H1 (cell line): ENCODE data around the gene HSD17B1. TPM values are rescaled to one million over a fixed set of nuclear protein-coding genes. Genes with fewer than 3 reads are reported as not detected.

Source experiments
- CBX8 ChIP-seq: fragments of 300-800, 300-1000 bp; sonication (generic); IDR thresholded peaks from 2 replicates; pipeline ENCODE4 v1.7.1; 2016; ENCODE audit warnings: low read depth, low read length, borderline replicate concordance
- CHD2 ChIP-seq: IDR thresholded peaks from 2 replicates; pipeline ENCODE4 v1.6.1; 2012; ENCODE audit warnings: low read length, improper control_type of control experiment
- CTBP2 ChIP-seq: IDR thresholded peaks from 2 replicates; pipeline ENCODE4 v1.7.0; 2011; ENCODE audit warnings: borderline replicate concordance, mild to moderate bottlenecking, moderate library complexity, mixed read lengths, low read length; ENCODE audit not compliant: insufficient read depth, insufficient read length
- FOSL1 ChIP-seq: IDR thresholded peaks from 2 replicates; pipeline ENCODE4 v1.6.1; 2011; ENCODE audit warnings: mild to moderate bottlenecking, low read depth, low read length, moderate library complexity; ENCODE audit not compliant: insufficient read depth
- GABPA ChIP-seq: IDR thresholded peaks from 2 replicates; pipeline ENCODE4 v1.6.1; 2011; ENCODE audit warnings: mild to moderate bottlenecking, low read length, moderate library complexity, borderline replicate concordance; ENCODE audit not compliant: insufficient read depth
- GTF2F1 ChIP-seq: IDR thresholded peaks from 2 replicates; pipeline ENCODE4 v1.6.1; 2012; ENCODE audit warnings: low read depth, low read length, improper control_type of control experiment, borderline replicate concordance
- HDAC2 ChIP-seq, 2 experiments: fragments of 300-600 bp in 1 of 2; sonication (generic) in 1 of 2; IDR thresholded peaks; 2 replicates each; pipeline ENCODE4 v1.6.1; 2011 to 2012; ENCODE audit warnings: low read depth in 2 of 2, low read length in 2 of 2, mild to moderate bottlenecking in 2 of 2, moderate library complexity in 2 of 2, borderline replicate concordance in 1 of 2, inconsistent platforms in 1 of 2
- JUN ChIP-seq: IDR thresholded peaks from 2 replicates; pipeline ENCODE4 v1.6.1; 2011; ENCODE audit warnings: low read depth, mild to moderate bottlenecking, improper control_type of control experiment, low read length
- KDM4A ChIP-seq: IDR thresholded peaks from one replicate; pipeline ENCODE4 v1.7.1; 2012; ENCODE audit warnings: low read depth, mild to moderate bottlenecking, moderate library complexity, low read length, inconsistent platforms; ENCODE audit not compliant: severe bottlenecking
- MAFK ChIP-seq: IDR thresholded peaks from 2 replicates; pipeline ENCODE4 v1.6.1; 2012; ENCODE audit warnings: low read depth, mild to moderate bottlenecking, improper control_type of control experiment, low read length
- PHF8 ChIP-seq: fragments of 200-600 bp; sonication (generic); conservative IDR thresholded peaks from 2 replicates; pipeline ENCODE4 v1.7.1; 2012; ENCODE audit warnings: low read depth, mild to moderate bottlenecking, inconsistent platforms, low read length, moderate library complexity
- POLR2A ChIP-seq, 2 experiments: IDR thresholded peaks; 1 replicate in 1 of 2; 2 replicates in 1 of 2; pipeline ENCODE4 v1.6.1; 2011; ENCODE audit warnings: low read depth in 2 of 2, low read length in 2 of 2, mild to moderate bottlenecking in 2 of 2; ENCODE audit errors: control extremely low read depth in 1 of 2
- RBBP5 ChIP-seq: IDR thresholded peaks from 2 replicates; pipeline ENCODE4 v1.7.1; 2012; ENCODE audit warnings: low read depth, mild to moderate bottlenecking, inconsistent platforms, low read length, moderate library complexity, borderline replicate concordance
- RNF2 ChIP-seq: fragments of 200-900, 300-1000 bp; sonication (generic); IDR thresholded peaks from 2 replicates; pipeline ENCODE4 v1.7.1; 2016; ENCODE audit warnings: borderline replicate concordance, low read depth, mild to moderate bottlenecking, antibody characterized with exemption, low read length; ENCODE audit not compliant: poor library complexity, severe bottlenecking; ENCODE audit errors: missing control alignments
- SIN3A ChIP-seq, 2 experiments: IDR thresholded peaks in 1 of 2; conservative IDR thresholded peaks in 1 of 2; 2 replicates each; pipeline ENCODE4 v1.6.1; 2011 to 2012; ENCODE audit warnings: low read length in 2 of 2, improper control_type of control experiment in 1 of 2, low read depth in 1 of 2, mild to moderate bottlenecking in 1 of 2
- SIRT6 ChIP-seq: IDR thresholded peaks from one replicate; pipeline ENCODE4 v1.7.1; 2012; ENCODE audit warnings: low read length, inconsistent platforms
- SP2 ChIP-seq: IDR thresholded peaks from 2 replicates; pipeline ENCODE4 v1.6.1; 2012; ENCODE audit warnings: mild to moderate bottlenecking, low read length, inconsistent platforms
- TAF1 ChIP-seq: IDR thresholded peaks from 2 replicates; pipeline ENCODE4 v1.6.1; 2011; ENCODE audit warnings: mild to moderate bottlenecking, low read depth, low read length
- TBP ChIP-seq: IDR thresholded peaks from 2 replicates; pipeline ENCODE4 v1.6.1; 2011; ENCODE audit warnings: low read depth, low read length, improper control_type of control experiment
- TEAD4 ChIP-seq: IDR thresholded peaks from 2 replicates; pipeline ENCODE4 v1.6.1; 2012; ENCODE audit warnings: low read depth, low read length, inconsistent platforms, mixed read lengths
- USF2 ChIP-seq: IDR thresholded peaks from 2 replicates; pipeline ENCODE4 v1.6.1; 2011; ENCODE audit warnings: low read length, improper control_type of control experiment
- YY1 ChIP-seq: IDR thresholded peaks from 2 replicates; pipeline ENCODE4 v1.6.1; 2011; ENCODE audit warnings: low read depth, mild to moderate bottlenecking, low read length
- ZNF274 ChIP-seq: IDR thresholded peaks from 2 replicates; pipeline ENCODE4 v1.7.0; 2012; ENCODE audit warnings: low read length, borderline replicate concordance; ENCODE audit errors: extremely low read depth
- polyA plus RNA-seq, 7 experiments: library from polyadenylated mRNA; depleted of rRNA in 3 of 7; stranded (reverse) in 5 of 7; unstranded in 2 of 7; fragments of >200 nt in 5 of 7; fragments of 200-250 nt in 2 of 7; gene quantifications; 1 replicate in 5 of 7; 2 replicates in 1 of 7; 4 replicates in 1 of 7; pipeline versions ENCODE4 v1.2.1 to v1.2.3, GENCODE V29; 2011 to 2013; ENCODE audit warnings: missing spikeins in 2 of 7, mixed read lengths in 2 of 7
- total RNA-seq: library from RNA; stranded (reverse); fragmentation: NEBNext Ultra II Directional; extraction: Animal tissue kit (Norgen Biotek cat#: 25700); gene quantifications from 2 replicates; pipeline ENCODE4 v1.2.1, GENCODE V29; 2021

Gene HSD17B1
- total and polyA plus RNA-seq, 2 of the 8 experiments (the other 6 are each of a cell fraction or from before 2014, with no cell fraction given), result 0.88 to 1.0 TPM

GRCh38 chr17:42577532-42578281 is 25.0 kb downstream of the HSD17B1 start, which contains the start of gene PSMC3IP (continued):
- TF ChIP-seq TEAD4, result no peak
- TF ChIP-seq SP2, result peak; percentile 24; the same call in 1 of the 2 replicates
- no peak for TF ChIP-seq RBBP5
- peak; percentile 68; the same call in 1 of the 2 replicates for TF ChIP-seq YY1
- TF ChIP-seq CHD2, result 0 out of 2 replicates have a peak, but pooled peaks have one; percentile 10
- TF ChIP-seq CTBP2, result peak; percentile 27
- TF ChIP-seq CBX8, result no peak
- no peak for TF ChIP-seq SIRT6
- TF ChIP-seq POLR2A (IDR thresholded peaks at IDR 0.05; ENCODE audit: control extremely low read depth in 1 of 2, low read depth in 2 of 2, low read length in 2 of 2), result peak; percentile 60 to 76
- TF ChIP-seq JUN, result no peak
- TF ChIP-seq MAFK, result no peak
- TF ChIP-seq KDM4A, result peak; percentile 70
- TF ChIP-seq TBP, result peak; percentile 73
- TF ChIP-seq PHF8, result peak; percentile 72
- TF ChIP-seq FOSL1, result no peak
- no peak for TF ChIP-seq USF2
- TF ChIP-seq GABPA, result peak; percentile 95
- TF ChIP-seq ZNF274, result no peak
- TF ChIP-seq TAF1, result peak; percentile 89
- peak; percentile 67 to 88; a peak in 2 of 4 replicates for TF ChIP-seq SIN3A (conservative IDR thresholded peaks at IDR 0.05 in 1 of 2, IDR thresholded peaks at IDR 0.05 in 1 of 2; ENCODE audit: low read depth in 1 of 2, low read length in 2 of 2)
- TF ChIP-seq GTF2F1, result no peak
- TF ChIP-seq HDAC2 (IDR thresholded peaks at IDR 0.05; ENCODE audit: borderline replicate concordance in 1 of 2, low read depth in 2 of 2, low read length in 2 of 2), result peak in 1 of 2 experiments; percentile 49; a peak in 1 of 4 replicates
- TF ChIP-seq RNF2, result no peak
